ENCODE data around the gene KIAA0513.

KIAA0513 gene

DNA sequence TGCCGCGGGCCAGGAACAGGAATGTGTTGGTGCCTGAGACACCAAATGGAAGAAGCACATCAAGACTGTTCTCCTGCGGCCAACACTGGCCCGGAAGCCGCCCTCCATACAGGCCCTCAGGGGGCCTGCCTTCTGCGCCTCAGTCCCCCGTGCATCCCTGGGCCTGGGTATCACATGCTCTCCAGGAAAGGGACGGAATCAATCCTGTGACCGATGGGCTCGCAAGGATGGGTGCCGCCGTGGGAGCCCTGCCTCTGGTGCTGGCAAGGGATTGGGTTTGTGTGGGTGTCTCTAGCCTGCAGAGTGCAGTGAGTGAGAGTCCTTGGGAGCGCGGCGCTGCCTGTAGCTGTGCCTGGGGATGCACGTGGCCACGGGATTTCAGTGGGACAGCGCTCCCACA is 65.3 kb downstream of the KIAA0513 start:
- H3K4me1 ChIP-seq (ENCODE audit: insufficient read depth, low read length, severe bottlenecking) = no peaks in the 10 kb centered on the region
- H3K4me3 ChIP-seq (ENCODE audit: low read depth, low read length, poor library complexity, severe bottlenecking) = no peak overlapping the region
- no peaks in the 10 kb centered on the region for H3K79me2 ChIP-seq (ENCODE audit: insufficient read depth, low read length)
- TF ChIP-seq EZH2 (IDR thresholded peaks at IDR 0.05; ENCODE audit: borderline replicate concordance, low read length) = no peak
- TF ChIP-seq, protein P1, sequence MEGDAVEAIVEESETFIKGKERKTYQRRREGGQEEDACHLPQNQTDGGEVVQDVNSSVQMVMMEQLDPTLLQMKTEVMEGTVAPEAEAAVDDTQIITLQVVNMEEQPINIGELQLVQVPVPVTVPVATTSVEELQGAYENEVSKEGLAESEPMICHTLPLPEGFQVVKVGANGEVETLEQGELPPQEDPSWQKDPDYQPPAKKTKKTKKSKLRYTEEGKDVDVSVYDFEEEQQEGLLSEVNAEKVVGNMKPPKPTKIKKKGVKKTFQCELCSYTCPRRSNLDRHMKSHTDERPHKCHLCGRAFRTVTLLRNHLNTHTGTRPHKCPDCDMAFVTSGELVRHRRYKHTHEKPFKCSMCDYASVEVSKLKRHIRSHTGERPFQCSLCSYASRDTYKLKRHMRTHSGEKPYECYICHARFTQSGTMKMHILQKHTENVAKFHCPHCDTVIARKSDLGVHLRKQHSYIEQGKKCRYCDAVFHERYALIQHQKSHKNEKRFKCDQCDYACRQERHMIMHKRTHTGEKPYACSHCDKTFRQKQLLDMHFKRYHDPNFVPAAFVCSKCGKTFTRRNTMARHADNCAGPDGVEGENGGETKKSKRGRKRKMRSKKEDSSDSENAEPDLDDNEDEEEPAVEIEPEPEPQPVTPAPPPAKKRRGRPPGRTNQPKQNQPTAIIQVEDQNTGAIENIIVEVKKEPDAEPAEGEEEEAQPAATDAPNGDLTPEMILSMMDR (IDR thresholded peaks at IDR 0.05; ENCODE audit: low read length) = no peak
- no peak overlapping the region for H3K27ac ChIP-seq (ENCODE audit: low read depth, low read length, poor library complexity, severe bottlenecking)
- H3F3A ChIP-seq (ENCODE audit: insufficient read depth, low read length) = no peaks in the 10 kb centered on the region
- no peak overlapping the region for H2AFZ ChIP-seq (ENCODE audit: low read length)
- no peak overlapping the region for H3K4me2 ChIP-seq (ENCODE audit: low read length)
- no peaks in the 10 kb centered on the region for H3K36me3 ChIP-seq (ENCODE audit: insufficient read depth, low read length)
- no peak overlapping the region for H3K9ac ChIP-seq (ENCODE audit: low read length)
- no peaks in the 10 kb centered on the region for H4K20me1 ChIP-seq (ENCODE audit: insufficient read depth, low read length)
- no peaks in the 10 kb centered on the region for H3K9me3 ChIP-seq (ENCODE audit: low read length)
- peaks cover 10% of the 10 kb centered on the region for H3K27me3 ChIP-seq (ENCODE audit: insufficient read depth, low read length)
- no peaks in the 10 kb centered on the region for H3K9me2 ChIP-seq (ENCODE audit: low read depth, low read length)

DNA sequence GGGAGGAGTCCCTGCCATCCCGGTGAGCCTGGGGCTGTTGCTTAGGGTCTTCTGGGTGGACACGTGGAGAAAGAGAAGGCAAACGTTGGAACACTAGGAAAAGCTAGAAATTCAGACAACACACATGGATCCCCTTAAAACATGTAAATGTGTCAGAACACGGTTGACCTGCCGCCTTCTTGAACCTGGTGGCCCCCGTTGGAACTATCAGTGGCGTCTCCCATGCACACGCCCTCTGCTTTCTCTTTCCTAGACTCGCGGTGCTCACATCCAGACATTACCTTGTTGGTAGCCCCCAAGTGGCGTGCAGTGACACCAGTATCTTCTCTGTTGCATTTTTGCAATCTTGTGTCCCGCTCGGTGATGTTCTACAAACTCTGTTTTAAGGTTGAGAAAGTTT is 66.1 kb downstream of the KIAA0513 start:
- H3K4me3 ChIP-seq (ENCODE audit: low read depth, low read length, poor library complexity, severe bottlenecking) = no peak overlapping the region
- H2AFZ ChIP-seq (ENCODE audit: low read length) = no peak overlapping the region
- H3K4me1 ChIP-seq (ENCODE audit: insufficient read depth, low read length, severe bottlenecking) = no peaks in the 10 kb centered on the region
- H3K9me3 ChIP-seq (ENCODE audit: low read length) = no peaks in the 10 kb centered on the region
- TF ChIP-seq, protein P1 (IDR thresholded peaks at IDR 0.05; ENCODE audit: low read length) = no peak
- TF ChIP-seq EZH2 (IDR thresholded peaks at IDR 0.05; ENCODE audit: borderline replicate concordance, low read length) = no peak
- H3K9me2 ChIP-seq (ENCODE audit: low read depth, low read length) = no peaks in the 10 kb centered on the region
- H3K36me3 ChIP-seq (ENCODE audit: insufficient read depth, low read length) = no peaks in the 10 kb centered on the region
- no peak overlapping the region for H3K27ac ChIP-seq (ENCODE audit: low read depth, low read length, poor library complexity, severe bottlenecking)
- no peaks in the 10 kb centered on the region for H3F3A ChIP-seq (ENCODE audit: insufficient read depth, low read length)
- H3K9ac ChIP-seq (ENCODE audit: low read length) = no peak overlapping the region
- no peak overlapping the region for H3K4me2 ChIP-seq (ENCODE audit: low read length)
- no peaks in the 10 kb centered on the region for H3K79me2 ChIP-seq (ENCODE audit: insufficient read depth, low read length)
- H4K20me1 ChIP-seq (ENCODE audit: insufficient read depth, low read length) = no peaks in the 10 kb centered on the region
- peaks cover 10% of the 10 kb centered on the region for H3K27me3 ChIP-seq (ENCODE audit: insufficient read depth, low read length)

DNA sequence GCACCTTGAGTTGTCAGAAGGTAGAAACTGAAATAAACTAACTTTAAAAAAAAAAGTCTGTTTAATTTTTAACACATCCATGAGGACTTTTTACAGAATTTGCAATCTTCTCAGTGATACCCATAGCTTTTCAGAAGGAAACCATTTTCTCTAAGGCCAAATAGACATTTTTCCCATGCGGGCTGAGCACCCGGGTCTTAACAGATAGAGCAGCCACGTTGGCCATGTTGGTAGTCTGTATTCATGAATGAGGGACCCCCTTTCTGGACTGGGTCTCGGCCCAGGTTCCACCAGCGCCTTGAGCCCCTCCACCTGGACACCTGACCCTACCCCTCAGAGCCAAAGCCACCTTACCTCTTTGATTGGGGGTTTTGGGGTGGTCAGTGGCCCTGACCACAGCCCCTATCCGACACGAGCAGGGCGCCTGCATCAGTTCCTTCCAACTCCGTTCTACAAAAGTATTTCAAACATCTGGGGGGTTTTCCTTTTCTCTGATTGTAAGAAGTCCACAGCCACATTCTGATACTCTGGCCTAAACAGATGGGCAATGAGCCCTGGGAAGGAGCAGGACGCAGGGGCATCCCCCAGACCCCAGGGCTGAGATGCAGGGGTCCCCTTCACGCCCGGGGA is 66.7 kb downstream of the KIAA0513 start:
- TF ChIP-seq EZH2 (IDR thresholded peaks at IDR 0.05; ENCODE audit: borderline replicate concordance, low read length) = no peak
- TF ChIP-seq, protein P1 (IDR thresholded peaks at IDR 0.05; ENCODE audit: low read length) = no peak
- no peaks in the 10 kb centered on the region for H3K9me2 ChIP-seq (ENCODE audit: low read depth, low read length)
- H3K4me3 ChIP-seq (ENCODE audit: low read depth, low read length, poor library complexity, severe bottlenecking) = no peak overlapping the region
- H3F3A ChIP-seq (ENCODE audit: insufficient read depth, low read length) = no peaks in the 10 kb centered on the region
- no peak overlapping the region for H3K9ac ChIP-seq (ENCODE audit: low read length)
- H3K9me3 ChIP-seq (ENCODE audit: low read length) = no peaks in the 10 kb centered on the region
- H3K27me3 ChIP-seq (ENCODE audit: insufficient read depth, low read length) = peaks cover 10% of the 10 kb centered on the region
- H3K79me2 ChIP-seq (ENCODE audit: insufficient read depth, low read length) = no peaks in the 10 kb centered on the region
- no peak overlapping the region for H3K27ac ChIP-seq (ENCODE audit: low read depth, low read length, poor library complexity, severe bottlenecking)
- no peak overlapping the region for H2AFZ ChIP-seq (ENCODE audit: low read length)
- H3K36me3 ChIP-seq (ENCODE audit: insufficient read depth, low read length) = no peaks in the 10 kb centered on the region
- no peaks in the 10 kb centered on the region for H3K4me1 ChIP-seq (ENCODE audit: insufficient read depth, low read length, severe bottlenecking)
- no peak overlapping the region for H3K4me2 ChIP-seq (ENCODE audit: low read length)
- H4K20me1 ChIP-seq (ENCODE audit: insufficient read depth, low read length) = no peaks in the 10 kb centered on the region

Data from OCI-LY1 (cell line).